Mesenchymal stem cell (in vitro differentiated cells and primary cell): ENCODE results near the gene EFCAB6.

Experiments used
- DNase-seq: peaks from one replicate; pipeline ENCODE4 v3.0.0-alpha.2; 2013
- H2AFZ ChIP-seq: one replicate; pipeline ENCODE4 v1.6.1; 2013; ENCODE audit warnings: low read depth, mild to moderate bottlenecking, control low read depth, inconsistent platforms, low read length, moderate library complexity
- H2AK5ac ChIP-seq: 2 replicates; pipeline ENCODE4 v1.6.1; 2013; ENCODE audit warnings: low read length, moderate library complexity, mild to moderate bottlenecking, inconsistent platforms; ENCODE audit not compliant: severe bottlenecking
- H2BK120ac ChIP-seq: one replicate; pipeline ENCODE4 v1.6.1; 2013; ENCODE audit warnings: low read depth, mild to moderate bottlenecking, inconsistent platforms, low read length, moderate library complexity
- H2BK12ac ChIP-seq, 2 experiments: one replicate each; pipeline ENCODE4 v1.6.1; 2013; ENCODE audit warnings: inconsistent platforms in 2 of 2, low read length in 2 of 2, mild to moderate bottlenecking in 2 of 2, moderate library complexity in 2 of 2, control low read depth in 1 of 2
- H2BK15ac ChIP-seq: one replicate; pipeline ENCODE4 v1.6.1; 2013; ENCODE audit warnings: mild to moderate bottlenecking, low read depth, inconsistent platforms; ENCODE audit not compliant: poor library complexity, severe bottlenecking
- H2BK5ac ChIP-seq: 2 replicates; pipeline ENCODE4 v1.6.1; 2013; ENCODE audit warnings: low read depth, mild to moderate bottlenecking, low read length, control low read depth, inconsistent platforms; ENCODE audit not compliant: poor library complexity, severe bottlenecking
- H3K14ac ChIP-seq, 2 experiments: one replicate each; pipeline ENCODE4 v1.6.1; 2013; ENCODE audit warnings: inconsistent platforms in 2 of 2, low read length in 2 of 2, control low read depth in 1 of 2, mild to moderate bottlenecking in 1 of 2, moderate library complexity in 1 of 2
- H3K18ac ChIP-seq, 2 experiments: one replicate each; pipeline ENCODE4 v1.6.1; 2013; ENCODE audit warnings: inconsistent platforms in 2 of 2, low read length in 2 of 2, control low read depth in 1 of 2, low read depth in 1 of 2, mild to moderate bottlenecking in 1 of 2
- H3K23ac ChIP-seq, 2 experiments: one replicate each; pipeline ENCODE4 v1.6.1; 2013; ENCODE audit warnings: inconsistent platforms in 2 of 2, low read length in 2 of 2, mild to moderate bottlenecking in 2 of 2, moderate library complexity in 2 of 2, control low read depth in 1 of 2
- H3K27ac ChIP-seq: 2 replicates; pipeline ENCODE4 v1.5.1; 2013; ENCODE audit warnings: mild to moderate bottlenecking, moderate library complexity, low read length, control low read depth, inconsistent platforms; ENCODE audit not compliant: poor library complexity, severe bottlenecking
- H3K27me3 ChIP-seq, 2 experiments: 2 replicates each; pipeline versions ENCODE4 v1.6.1 to v1.7.0; 2013; ENCODE audit warnings: low read length in 2 of 2, mild to moderate bottlenecking in 2 of 2, moderate library complexity in 2 of 2, control low read depth in 1 of 2, inconsistent platforms in 1 of 2; ENCODE audit not compliant: control insufficient read depth in 1 of 2, insufficient read depth in 1 of 2
- H3K36me3 ChIP-seq, 2 experiments: 2 replicates each; pipeline versions ENCODE4 v1.6.1 to v1.7.0; 2013; ENCODE audit warnings: low read length in 2 of 2, control low read depth in 1 of 2, inconsistent platforms in 1 of 2, low read depth in 1 of 2, mild to moderate bottlenecking in 1 of 2; ENCODE audit not compliant: insufficient read depth in 2 of 2, control insufficient read depth in 1 of 2
- H3K4ac ChIP-seq, 2 experiments: one replicate each; pipeline ENCODE4 v1.6.1; 2013; ENCODE audit warnings: inconsistent platforms in 2 of 2, low read length in 2 of 2, mild to moderate bottlenecking in 2 of 2, moderate library complexity in 2 of 2, control low read depth in 1 of 2, low read depth in 1 of 2
- H3K4me1 ChIP-seq: 2 replicates; pipeline ENCODE4 v1.6.1; 2013; ENCODE audit warnings: low read depth, low read length, control low read depth; ENCODE audit not compliant: control insufficient read depth, insufficient read depth
- H3K4me2 ChIP-seq: 2 replicates; pipeline ENCODE4 v1.6.1; 2013; ENCODE audit warnings: low read length, mild to moderate bottlenecking, inconsistent platforms; ENCODE audit not compliant: poor library complexity, severe bottlenecking
- H3K4me3 ChIP-seq, 2 experiments: 2 replicates each; pipeline versions ENCODE4 v1.5.1 to v1.7.0; 2013; ENCODE audit warnings: low read length in 2 of 2, mild to moderate bottlenecking in 2 of 2, control low read depth in 1 of 2, low read depth in 1 of 2; ENCODE audit not compliant: insufficient read depth in 1 of 2
- H3K79me1 ChIP-seq: replicated peaks from 2 replicates; pipeline ENCODE4 v1.6.1; 2013; ENCODE audit warnings: mild to moderate bottlenecking, control low read depth, low read length, inconsistent platforms; ENCODE audit not compliant: poor library complexity, severe bottlenecking
- H3K9ac ChIP-seq: 2 replicates; pipeline ENCODE4 v1.7.0; 2013; ENCODE audit warnings: mild to moderate bottlenecking, low read length, moderate library complexity
- H3K9me3 ChIP-seq: 2 replicates; pipeline ENCODE4 v1.7.0; 2013; ENCODE audit warnings: mild to moderate bottlenecking, low read length; ENCODE audit not compliant: control insufficient read depth
- H4K8ac ChIP-seq: one replicate; pipeline ENCODE4 v1.6.1; 2013; ENCODE audit warnings: inconsistent platforms, mild to moderate bottlenecking, low read length, moderate library complexity
- H4K91ac ChIP-seq: one replicate; pipeline ENCODE4 v1.6.1; 2013; ENCODE audit warnings: mild to moderate bottlenecking, low read length, inconsistent platforms
- WGBS: methylation state at CpG from one replicate; pipeline ENCODE4 v1.1.7; 2013; ENCODE audit warnings: mixed read lengths; 5-methylcytosine and 5-hydroxymethylcytosine counted together

EFCAB6 gene

DNA sequence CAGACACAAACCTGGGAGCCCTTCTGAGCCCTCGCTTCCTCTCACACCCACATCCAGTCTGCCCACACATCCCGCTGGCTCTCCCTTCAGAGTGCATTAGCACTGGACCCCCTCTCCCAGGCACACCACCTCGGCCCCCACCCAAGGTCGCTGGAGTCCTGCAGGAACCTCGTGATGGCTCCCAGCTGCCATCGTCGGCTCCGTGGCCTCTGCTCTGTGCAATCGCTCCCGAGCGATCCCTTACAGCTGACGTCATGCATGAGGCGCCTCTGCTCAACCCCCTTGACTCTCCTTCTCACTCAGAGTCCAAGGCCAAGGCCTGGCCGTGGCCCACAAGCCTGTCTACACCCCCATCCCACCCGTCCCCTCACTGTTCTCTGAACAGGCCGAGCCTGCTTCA is 183.9 kb downstream of the EFCAB6 start:
- Histone ChIP-seq H3K36me3 (no peaks in the 10 kb centered on the region), H3K4me3 (no peak overlapping the region), H2AFZ (no peak overlapping the region), H2BK12ac (no peak overlapping the region), H3K4me1 (peaks cover 4% of the 10 kb centered on the region), H2AK5ac (no peak overlapping the region), H3K18ac (no peak overlapping the region), H3K9ac (no peak overlapping the region), H3K14ac (no peak overlapping the region), H3K23ac (no peak overlapping the region), H3K79me1 (no peaks in the 10 kb centered on the region), H4K8ac (no peak overlapping the region), H2BK120ac (no peak overlapping the region), H3K4ac (no peak overlapping the region), H3K9me3 (no peaks in the 10 kb centered on the region), H3K27me3 (no peaks in the 10 kb centered on the region), H4K91ac (no peak overlapping the region), H2BK15ac (no peak overlapping the region), H3K27ac (no peak overlapping the region), H2BK5ac (no peak overlapping the region), H3K4me2 (no peak overlapping the region)
- DNase-seq, result no peak
- 80% methylated on average over 16 of the region's 16 CpGs for WGBS

DNA sequence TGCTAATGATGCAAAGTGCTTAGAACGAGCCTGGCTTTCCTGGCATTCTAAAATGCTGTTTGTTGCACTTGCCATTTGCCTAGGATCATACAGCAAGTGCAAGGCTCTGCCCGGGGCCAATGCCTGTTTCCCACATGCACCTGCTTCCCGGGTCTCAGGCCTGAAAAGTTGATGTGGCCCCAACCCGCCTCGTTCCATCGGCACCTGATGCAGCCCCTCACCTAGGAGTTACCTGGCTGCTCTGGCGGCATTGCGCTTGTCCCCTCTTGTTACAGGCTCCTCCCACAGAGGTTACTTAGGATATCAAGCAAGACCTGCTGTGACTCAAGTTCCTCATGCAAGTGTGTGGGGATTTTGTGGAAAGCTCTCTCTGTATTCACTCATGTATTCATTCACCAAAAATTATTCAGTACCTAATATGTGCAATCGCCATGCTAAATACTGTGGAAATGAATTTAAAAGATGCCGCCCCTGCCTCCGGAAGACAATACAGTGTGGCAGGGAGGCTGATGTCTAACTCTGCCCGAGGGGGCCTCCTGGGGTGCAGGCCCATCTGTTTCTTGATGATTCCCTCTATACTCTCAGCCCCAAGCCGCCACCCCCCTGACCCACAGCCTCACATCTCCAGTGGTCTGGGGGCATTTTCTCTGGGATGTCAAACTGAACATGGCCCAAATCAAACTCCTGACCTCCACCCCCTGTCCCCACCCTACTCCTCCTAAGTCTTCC is 184.5 kb downstream of the EFCAB6 start:
- Histone ChIP-seq H4K8ac (no peak overlapping the region), H3K27ac (no peak overlapping the region), H3K18ac (no peak overlapping the region), H3K23ac (no peak overlapping the region), H3K9me3 (no peaks in the 10 kb centered on the region), H2BK15ac (no peak overlapping the region), H3K79me1 (no peaks in the 10 kb centered on the region), H3K36me3 (no peaks in the 10 kb centered on the region), H2AK5ac (no peak overlapping the region), H3K4ac (no peak overlapping the region), H3K4me1 (peaks cover 4% of the 10 kb centered on the region), H3K9ac (no peak overlapping the region), H3K27me3 (no peaks in the 10 kb centered on the region), H3K4me3 (no peak overlapping the region), H3K4me2 (no peak overlapping the region), H2AFZ (no peak overlapping the region), H3K14ac (no peak overlapping the region), H2BK12ac (no peak overlapping the region), H2BK120ac (no peak overlapping the region), H4K91ac (no peak overlapping the region), H2BK5ac (no peak overlapping the region)
- DNase-seq, result no peak
- 68% methylated on average over 11 of the region's 13 CpGs for WGBS

- Histone ChIP-seq H3K4me2 (no peak overlapping the region), H2AK5ac (no peak overlapping the region), H3K18ac (no peak overlapping the region), H3K4me1 (peaks cover 4% of the 10 kb centered on the region), H4K91ac (no peak overlapping the region), H3K79me1 (no peaks in the 10 kb centered on the region), H3K27me3 (no peaks in the 10 kb centered on the region), H3K23ac (no peak overlapping the region), H2BK120ac (no peak overlapping the region), H4K8ac (no peak overlapping the region), H2BK5ac (no peak overlapping the region), H3K36me3 (no peaks in the 10 kb centered on the region), H2BK12ac (no peak overlapping the region), H3K9ac (no peak overlapping the region), H3K9me3 (peaks cover 5% of the 10 kb centered on the region), H2BK15ac (no peak overlapping the region), H3K4me3 (no peak overlapping the region), H3K4ac (no peak overlapping the region), H2AFZ (no peak overlapping the region), H3K14ac (no peak overlapping the region), H3K27ac (no peak overlapping the region)
- no peak for DNase-seq
- 87% methylated on average over 10 of the region's 10 CpGs for WGBS
Measured at GRCh38 chr22:43625242-43625641, 186.9 kb downstream of the EFCAB6 start.

GRCh38 chr22:43624144-43624998 is 187.7 kb downstream of the EFCAB6 start:
- Histone ChIP-seq H2AFZ (no peak overlapping the region), H3K27me3 (no peaks in the 10 kb centered on the region), H3K79me1 (no peaks in the 10 kb centered on the region), H3K14ac (no peak overlapping the region), H3K23ac (no peak overlapping the region), H3K9ac (no peak overlapping the region), H4K8ac (no peak overlapping the region), H3K9me3 (peaks cover 13% of the 10 kb centered on the region), H3K27ac (no peak overlapping the region), H2BK120ac (no peak overlapping the region), H3K4me1 (peaks cover 4% of the 10 kb centered on the region), H2BK5ac (no peak overlapping the region), H4K91ac (no peak overlapping the region), H3K4me2 (no peak overlapping the region), H3K18ac (no peak overlapping the region), H2BK15ac (no peak overlapping the region), H3K36me3 (no peaks in the 10 kb centered on the region), H3K4ac (no peak overlapping the region), H3K4me3 (no peak overlapping the region), H2BK12ac (no peak overlapping the region), H2AK5ac (no peak overlapping the region)
- DNase-seq, result no peak
- WGBS, result 82% methylated on average over 15 of the region's 15 CpGs
